Measurements from ENCODE around the gene PRELID1. TPM values are rescaled to one million over a fixed set of nuclear protein-coding genes. Genes with fewer than 3 reads are reported as not detected.

Gene PRELID1
- total RNA-seq, 1 donor from 2014 or later = 196 TPM

DNA sequence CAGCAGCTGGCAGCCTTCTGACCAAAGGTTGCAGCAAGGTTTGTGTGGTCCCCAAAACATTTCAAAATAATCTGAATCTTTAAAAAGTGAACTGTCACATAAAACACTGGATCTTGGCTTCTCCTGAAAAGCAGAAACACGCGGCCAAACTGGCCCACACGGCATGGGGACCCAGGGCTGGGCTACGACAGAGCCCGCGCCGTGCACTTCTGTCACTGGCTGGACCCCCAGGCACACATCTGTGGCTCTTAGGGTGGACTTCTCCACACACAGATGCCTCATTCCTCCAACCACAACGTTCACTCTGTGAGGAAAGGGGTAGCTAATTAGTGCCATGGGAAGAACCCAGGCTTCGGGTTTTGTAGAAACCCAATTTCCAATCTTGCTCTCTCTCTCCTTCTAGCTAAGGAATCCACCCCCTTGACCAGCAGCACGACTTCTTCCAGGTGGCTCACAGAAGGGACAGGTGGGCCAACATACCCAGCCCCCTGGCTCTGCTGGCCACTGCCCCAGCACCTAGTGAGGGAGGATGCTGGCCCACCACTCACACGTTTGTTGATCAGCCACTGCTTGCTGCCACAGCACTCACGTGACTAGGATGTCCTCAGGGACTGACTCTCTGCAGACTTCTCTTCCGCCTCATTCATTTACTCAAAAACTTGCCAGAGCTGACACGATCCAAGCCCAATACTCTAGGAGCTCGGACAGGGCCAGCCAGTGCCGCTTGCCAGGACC is 30.0 kb downstream of the PRELID1 start:
- no peak for DNase-seq (ENCODE audit: low read depth)
- no peak overlapping the region for H3K4me3 Mint-ChIP-seq (ENCODE audit: unreplicated experiment)
- H3K27ac Mint-ChIP-seq (ENCODE audit: unreplicated experiment) = peak overlapping the region; percentile 66
- Histone ChIP-seq H3K4me1 (ENCODE audit: insufficient read depth, low read length) (no peaks in the 10 kb centered on the region), H3K27me3 (ENCODE audit: insufficient read depth, low read length) (no peaks in the 10 kb centered on the region), H3K9me3 (ENCODE audit: insufficient read depth, low read depth, low read length) (no peaks in the 10 kb centered on the region), H3K79me2 (ENCODE audit: insufficient read depth, low read length) (peaks cover 10% of the 10 kb centered on the region), H3K27ac (ENCODE audit: low read depth, low read length) (no peak overlapping the region), H3K4me3 (ENCODE audit: insufficient read depth, low read depth, low read length) (no peak overlapping the region), H3K4me2 (ENCODE audit: low read length) (no peak overlapping the region), H3K9ac (ENCODE audit: low read length) (no peak overlapping the region), H2AFZ (ENCODE audit: low read depth, low read length) (no peak overlapping the region), H4K20me1 (ENCODE audit: insufficient read depth, low read length) (peaks cover 53% of the 10 kb centered on the region), H3K36me3 (ENCODE audit: insufficient read depth, low read length) (peaks cover 11% of the 10 kb centered on the region)
- no peaks in the 10 kb centered on the region for H3K27me3 Mint-ChIP-seq (ENCODE audit: low read depth, unreplicated experiment)
- FAIRE-seq = no peak
- no peak for TF ChIP-seq EZH2 (IDR thresholded peaks at IDR 0.05; ENCODE audit: insufficient read depth, low read length)
- TF ChIP-seq, protein P1, sequence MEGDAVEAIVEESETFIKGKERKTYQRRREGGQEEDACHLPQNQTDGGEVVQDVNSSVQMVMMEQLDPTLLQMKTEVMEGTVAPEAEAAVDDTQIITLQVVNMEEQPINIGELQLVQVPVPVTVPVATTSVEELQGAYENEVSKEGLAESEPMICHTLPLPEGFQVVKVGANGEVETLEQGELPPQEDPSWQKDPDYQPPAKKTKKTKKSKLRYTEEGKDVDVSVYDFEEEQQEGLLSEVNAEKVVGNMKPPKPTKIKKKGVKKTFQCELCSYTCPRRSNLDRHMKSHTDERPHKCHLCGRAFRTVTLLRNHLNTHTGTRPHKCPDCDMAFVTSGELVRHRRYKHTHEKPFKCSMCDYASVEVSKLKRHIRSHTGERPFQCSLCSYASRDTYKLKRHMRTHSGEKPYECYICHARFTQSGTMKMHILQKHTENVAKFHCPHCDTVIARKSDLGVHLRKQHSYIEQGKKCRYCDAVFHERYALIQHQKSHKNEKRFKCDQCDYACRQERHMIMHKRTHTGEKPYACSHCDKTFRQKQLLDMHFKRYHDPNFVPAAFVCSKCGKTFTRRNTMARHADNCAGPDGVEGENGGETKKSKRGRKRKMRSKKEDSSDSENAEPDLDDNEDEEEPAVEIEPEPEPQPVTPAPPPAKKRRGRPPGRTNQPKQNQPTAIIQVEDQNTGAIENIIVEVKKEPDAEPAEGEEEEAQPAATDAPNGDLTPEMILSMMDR (IDR thresholded peaks at IDR 0.05; ENCODE audit: insufficient read depth, low read depth, low read length) = no peak
- no peaks in the 10 kb centered on the region for H3K4me1 Mint-ChIP-seq (ENCODE audit: low read depth, unreplicated experiment)
- H3K36me3 Mint-ChIP-seq (ENCODE audit: low read depth, unreplicated experiment) = peaks cover 23% of the 10 kb centered on the region
- no peaks in the 10 kb centered on the region for H3K9me3 Mint-ChIP-seq (ENCODE audit: unreplicated experiment)

DNA sequence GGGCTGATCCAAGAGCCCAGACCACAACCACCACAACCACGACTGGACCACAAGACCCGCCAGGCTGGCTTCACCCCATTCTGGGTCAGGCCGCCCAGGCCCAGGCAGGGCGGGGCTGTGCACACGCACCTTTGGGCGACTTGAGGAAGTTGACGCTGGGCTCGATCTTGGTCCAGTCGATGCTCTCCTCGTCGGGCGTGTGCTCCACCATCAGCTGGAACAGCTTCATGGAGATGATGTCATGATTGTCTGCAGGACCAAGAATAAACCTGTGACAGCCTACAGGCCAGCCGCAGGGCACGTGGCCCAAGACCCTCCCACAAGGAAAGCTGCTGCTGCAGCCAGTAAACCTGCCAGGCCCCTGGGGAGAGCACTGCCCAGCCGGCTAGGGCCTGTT is 30.6 kb downstream of the PRELID1 start:
- Mint-ChIP-seq H3K27me3 (ENCODE audit: low read depth, unreplicated experiment) (no peaks in the 10 kb centered on the region), H3K36me3 (ENCODE audit: low read depth, unreplicated experiment) (peaks cover 23% of the 10 kb centered on the region), H3K4me1 (ENCODE audit: low read depth, unreplicated experiment) (no peaks in the 10 kb centered on the region), H3K27ac (ENCODE audit: unreplicated experiment) (no peak overlapping the region), H3K4me3 (ENCODE audit: unreplicated experiment) (no peak overlapping the region), H3K9me3 (ENCODE audit: unreplicated experiment) (no peaks in the 10 kb centered on the region)
- H4K20me1 ChIP-seq (ENCODE audit: insufficient read depth, low read length) = peaks cover 57% of the 10 kb centered on the region
- H3K4me2 ChIP-seq (ENCODE audit: low read length) = no peak overlapping the region
- DNase-seq (ENCODE audit: low read depth) (no peak), FAIRE-seq (no peak)
- H3K9ac ChIP-seq (ENCODE audit: low read length) = no peak overlapping the region
- H2AFZ ChIP-seq (ENCODE audit: low read depth, low read length) = no peak overlapping the region
- peaks cover 14% of the 10 kb centered on the region for H3K36me3 ChIP-seq (ENCODE audit: insufficient read depth, low read length)
- H3K9me3 ChIP-seq (ENCODE audit: insufficient read depth, low read depth, low read length) = no peaks in the 10 kb centered on the region
- no peak for TF ChIP-seq EZH2 (IDR thresholded peaks at IDR 0.05; ENCODE audit: insufficient read depth, low read length)
- TF ChIP-seq, protein P1 (IDR thresholded peaks at IDR 0.05; ENCODE audit: insufficient read depth, low read depth, low read length) = no peak
- no peak overlapping the region for H3K4me3 ChIP-seq (ENCODE audit: insufficient read depth, low read depth, low read length)
- H3K27me3 ChIP-seq (ENCODE audit: insufficient read depth, low read length) = no peaks in the 10 kb centered on the region
- H3K4me1 ChIP-seq (ENCODE audit: insufficient read depth, low read length) = no peaks in the 10 kb centered on the region
- no peak overlapping the region for H3K27ac ChIP-seq (ENCODE audit: low read depth, low read length)
- H3K79me2 ChIP-seq (ENCODE audit: insufficient read depth, low read length) = peaks cover 15% of the 10 kb centered on the region

Measured in astrocyte (in vitro differentiated cells and primary cell).